ENCODE results near the gene SCMH1.

- TF ChIP-seq POLR2A (IDR thresholded peaks at IDR 0.05) (no peak), EP300 (IDR thresholded peaks at IDR 0.05) (no peak), CTCF (IDR thresholded peaks at IDR 0.05) (no peak), POLR2AphosphoS5 (IDR thresholded peaks at IDR 0.05) (no peak)
Observed at GRCh38 chr1:41249319-41249718, 7.2 kb upstream of the SCMH1 start.

Measured in upper lobe of left lung (tissue), 4 donors.